DMS153 treated with DMSO at 0.1 percent for 48 hours (cell line): Measurements from ENCODE around the gene TNFRSF9.
"Not testable (repeated sequence)": the region's sequence is repeated elsewhere in the genome, so short reads cannot be mapped to it uniquely, and the experiment has no call there.

ENCODE experiments used
- DNase-seq: peaks from one replicate; lab custom pipeline; 2025; ENCODE audit not compliant: unreplicated experiment; lab: John Stamatoyannopoulos, UW

Gene TNFRSF9

DNA sequence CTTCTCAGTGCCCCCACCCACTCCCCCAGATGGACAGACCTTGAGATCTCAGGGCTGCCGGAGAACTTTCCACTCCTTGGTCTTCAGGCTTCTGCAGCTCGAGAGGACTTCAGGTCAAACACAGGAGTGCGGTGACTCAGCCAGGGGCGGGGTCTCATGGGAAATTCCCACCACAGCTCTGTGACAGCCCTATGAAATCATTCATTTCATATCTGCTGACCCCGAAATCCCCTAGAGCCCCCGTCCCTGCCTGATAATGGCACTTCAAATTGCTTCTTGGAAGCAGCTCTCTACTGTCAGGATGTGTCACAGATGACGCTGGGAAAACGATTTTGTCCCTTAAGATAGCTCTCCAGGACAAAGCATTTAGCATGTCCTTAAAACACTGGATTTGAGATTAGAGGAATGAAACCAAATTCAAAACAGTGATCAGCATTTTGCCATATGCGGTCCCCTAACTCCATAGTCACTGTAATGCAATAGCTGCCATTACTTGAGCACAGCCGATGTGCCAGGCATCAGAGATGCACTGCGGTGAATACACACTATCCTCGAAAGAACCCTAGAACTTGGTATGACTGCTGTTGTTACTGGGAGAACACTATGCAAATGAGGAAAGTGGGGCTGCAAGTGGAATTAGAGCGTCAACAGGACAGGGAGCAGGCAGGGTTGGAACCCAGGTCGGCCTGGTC is at the start of gene TNFRSF9:
Gene TNFRSF9 (minus strand): TSS at position 95 of the 692 bp plus-strand sequence. CDS start 845 bp downstream, outside the sequence.
- DNase-seq, result no peak

DNA sequence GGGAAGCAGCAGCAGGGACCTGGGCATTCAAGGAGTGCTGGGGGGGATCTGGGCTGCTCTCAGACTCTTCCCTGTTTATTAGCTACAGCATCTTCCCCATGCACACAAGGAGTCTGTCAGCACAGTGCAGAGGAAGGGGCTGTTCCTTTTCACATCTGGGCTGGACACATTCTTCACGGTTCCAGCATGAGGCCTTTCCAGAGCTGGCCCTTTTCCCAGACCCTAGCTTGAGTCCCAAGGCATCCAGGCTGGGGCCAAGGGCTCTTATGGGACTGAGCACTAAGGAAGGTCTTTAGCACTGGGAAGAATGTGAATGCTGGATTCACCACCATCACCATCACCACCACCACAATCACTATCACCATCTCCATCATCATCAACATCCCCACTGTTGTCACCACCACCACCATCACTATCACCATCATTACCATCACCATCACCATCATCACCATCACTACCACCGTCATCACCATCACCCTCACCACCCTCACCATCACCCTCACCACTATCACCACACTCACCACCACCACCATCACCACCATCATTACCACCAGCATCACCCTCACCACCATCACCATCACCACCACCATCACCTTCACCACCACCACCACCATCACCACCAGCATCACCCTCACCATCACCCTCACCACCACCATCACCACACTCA is 49.3 kb upstream of the TNFRSF9 start:
- DNase-seq, result no peak

DNA sequence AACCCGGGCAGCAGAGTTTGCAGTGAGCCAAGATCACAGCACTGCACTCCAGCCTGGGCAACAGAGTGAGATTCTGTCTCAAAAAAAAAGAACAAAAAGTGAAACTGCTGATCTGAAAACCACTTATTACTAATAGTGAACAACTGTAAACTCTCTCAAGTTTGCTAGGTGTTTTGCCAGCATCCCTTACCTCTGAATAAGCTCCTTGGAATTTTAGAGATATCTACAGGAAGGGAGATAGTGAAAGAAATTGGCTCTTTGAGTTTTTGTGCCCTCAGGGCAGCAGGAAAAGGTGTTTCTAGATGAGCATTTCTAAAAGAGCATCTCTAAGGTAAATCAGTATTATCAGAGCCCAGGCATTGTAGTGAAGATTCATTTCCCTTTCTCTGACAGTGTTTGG is 47.9 kb upstream of the TNFRSF9 start:
- no peak for DNase-seq

DNA sequence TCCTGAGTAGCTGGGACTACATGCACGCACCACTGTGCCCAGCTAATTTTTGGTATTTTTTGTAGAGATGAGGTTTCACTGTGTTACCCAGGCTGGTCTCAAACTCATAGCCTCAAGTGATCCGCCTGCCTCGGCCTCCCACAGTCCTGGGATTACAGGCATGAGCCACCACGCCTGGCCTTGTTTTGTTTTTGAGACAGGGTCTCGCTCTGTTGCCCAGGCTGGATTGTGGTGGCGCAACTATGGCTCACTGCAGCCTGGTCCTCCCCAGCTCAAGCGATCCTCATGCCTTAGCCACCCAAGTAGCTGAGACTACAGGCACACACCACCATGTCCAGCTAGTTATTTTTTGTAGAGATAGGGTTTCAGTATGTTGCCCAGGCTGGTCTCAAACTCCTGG is 46.9 kb upstream of the TNFRSF9 start:
- DNase-seq, result no peak

DNA sequence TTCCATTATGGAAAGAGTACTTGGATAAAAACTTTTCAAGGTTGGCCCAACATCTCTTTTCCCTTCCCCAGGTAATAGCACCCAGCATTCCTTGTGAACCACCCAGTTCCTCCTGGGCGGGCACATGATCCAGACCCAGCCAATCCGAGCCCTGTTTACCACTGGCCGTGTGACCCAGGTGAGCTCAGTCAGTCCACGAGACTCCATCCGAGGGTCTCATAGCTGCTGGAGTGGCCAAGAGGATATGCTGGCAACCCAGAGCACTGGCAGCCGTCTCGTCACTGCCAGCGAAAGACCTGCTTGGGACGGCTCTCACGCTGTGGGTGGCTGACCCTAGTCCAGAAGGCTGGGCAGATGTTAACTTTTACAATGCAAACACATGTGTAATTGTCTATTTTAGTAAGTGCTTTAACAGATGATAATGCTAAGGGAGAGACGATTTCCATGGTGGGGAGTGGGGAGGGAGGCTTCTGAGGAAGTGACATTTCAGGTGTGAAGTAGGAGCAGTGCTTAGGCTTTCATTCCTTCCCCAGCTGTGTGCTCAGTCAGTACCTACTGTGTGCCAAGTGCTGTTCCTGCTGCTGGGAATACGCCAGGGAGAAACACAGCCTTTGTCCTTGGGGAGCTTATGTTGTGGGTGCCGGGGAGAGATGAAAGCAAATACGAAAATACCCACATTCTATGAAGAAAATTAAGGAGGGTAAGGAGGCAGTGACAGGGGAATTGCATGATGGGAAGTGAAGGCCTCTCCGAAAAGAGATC is 45.4 kb upstream of the TNFRSF9 start:
- no peak for DNase-seq

DNA sequence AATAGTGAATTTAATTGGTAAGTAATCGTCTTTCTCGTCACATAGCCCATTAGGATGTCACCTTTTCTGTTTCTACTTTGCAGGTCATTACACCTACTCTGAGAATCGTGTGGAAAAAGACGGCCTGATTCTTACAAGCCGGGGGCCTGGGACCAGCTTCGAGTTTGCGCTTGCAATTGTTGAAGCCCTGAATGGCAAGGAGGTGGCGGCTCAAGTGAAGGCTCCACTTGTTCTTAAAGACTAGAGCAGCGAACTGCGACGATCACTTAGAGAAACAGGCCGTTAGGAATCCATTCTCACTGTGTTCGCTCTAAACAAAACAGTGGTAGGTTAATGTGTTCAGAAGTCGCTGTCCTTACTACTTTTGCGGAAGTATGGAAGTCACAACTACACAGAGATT is 44.2 kb upstream of the TNFRSF9 start:
- no peak for DNase-seq

DNA sequence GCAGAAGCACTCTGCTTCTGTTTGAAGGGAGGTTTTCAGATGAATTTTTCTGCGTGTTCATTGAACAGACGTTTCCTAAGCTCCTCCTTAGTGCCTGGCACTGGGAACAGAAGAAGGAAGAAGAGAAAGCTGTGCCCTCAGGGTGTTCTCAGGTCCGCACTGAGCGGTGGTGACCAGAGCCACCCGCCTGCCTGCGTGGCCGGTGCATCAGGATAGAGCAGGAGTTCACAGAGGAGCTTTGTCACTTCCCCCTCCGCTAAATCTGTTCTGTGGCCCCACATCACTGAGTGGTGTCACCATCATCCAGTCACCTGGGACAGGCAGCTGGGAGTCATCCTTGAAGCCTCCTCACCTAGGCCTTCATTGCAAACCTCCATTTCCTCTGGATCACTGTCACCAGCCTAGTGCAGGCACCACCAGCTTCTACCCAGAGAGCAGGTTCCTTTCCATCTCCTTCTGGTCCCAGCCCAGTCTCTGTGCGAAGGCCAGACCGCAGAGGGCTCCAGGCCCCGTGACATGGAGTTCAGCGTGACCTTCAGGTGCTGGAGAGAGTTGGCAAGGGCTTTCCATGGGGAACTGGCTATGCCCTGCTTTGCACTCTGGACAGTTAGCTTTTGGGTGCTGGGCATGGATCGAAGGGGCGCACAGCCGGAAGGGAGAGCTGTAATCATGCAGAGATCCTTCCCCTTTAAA is 42.6 kb upstream of the TNFRSF9 start:
- DNase-seq, result no peak

DNA sequence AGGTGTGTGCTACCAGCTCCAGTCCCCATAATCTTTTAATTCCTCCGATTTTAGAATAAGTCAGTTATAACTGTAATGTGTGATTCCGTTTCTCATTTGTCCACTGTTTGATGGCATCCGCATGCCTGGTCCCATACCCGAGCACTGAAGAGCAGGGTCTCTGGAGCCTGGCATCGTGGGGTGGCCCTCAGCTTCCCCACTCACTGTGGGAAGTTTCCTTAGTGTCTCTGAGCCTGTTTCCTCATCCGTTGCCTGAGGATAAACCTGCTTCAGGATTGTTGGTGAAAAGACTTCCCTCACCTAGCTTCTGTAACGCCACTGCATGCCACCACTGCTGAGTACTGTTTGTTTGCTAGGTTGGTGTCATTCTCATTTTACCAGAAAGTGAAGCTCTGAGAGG is 40.3 kb upstream of the TNFRSF9 start:
- DNase-seq, result no peak

DNA sequence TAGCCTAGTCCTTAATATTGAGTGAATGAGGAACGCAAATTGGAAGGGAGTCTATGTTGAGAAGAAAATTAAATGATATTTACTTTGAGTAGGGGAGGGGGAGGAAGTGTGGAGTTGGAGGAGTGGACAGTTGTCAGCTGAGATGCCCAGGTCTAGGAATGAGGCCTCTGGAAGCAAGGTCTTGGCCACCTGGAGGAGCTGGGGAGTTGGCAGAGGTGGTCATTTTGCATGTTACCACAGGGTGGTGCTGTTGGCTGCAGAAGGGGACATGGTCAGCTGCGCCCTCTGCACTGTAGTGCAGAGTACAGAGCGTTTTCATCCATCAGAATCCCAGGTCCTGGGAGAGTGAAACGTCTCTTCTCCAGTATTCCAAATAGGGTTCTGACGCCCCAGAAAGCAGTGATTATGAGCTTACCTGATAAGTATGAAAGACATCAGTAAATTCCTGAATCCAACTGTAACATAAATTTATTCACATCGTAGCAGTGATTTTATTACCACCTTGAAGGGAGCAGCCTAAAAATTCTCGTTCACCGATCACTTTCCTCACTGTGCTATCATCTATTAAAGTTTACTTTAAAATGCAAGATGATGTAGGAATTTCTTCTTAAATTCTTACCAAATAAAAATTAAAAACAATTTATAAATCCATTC is 34.7 kb upstream of the TNFRSF9 start:
- DNase-seq, result peak; percentile 94

DNA sequence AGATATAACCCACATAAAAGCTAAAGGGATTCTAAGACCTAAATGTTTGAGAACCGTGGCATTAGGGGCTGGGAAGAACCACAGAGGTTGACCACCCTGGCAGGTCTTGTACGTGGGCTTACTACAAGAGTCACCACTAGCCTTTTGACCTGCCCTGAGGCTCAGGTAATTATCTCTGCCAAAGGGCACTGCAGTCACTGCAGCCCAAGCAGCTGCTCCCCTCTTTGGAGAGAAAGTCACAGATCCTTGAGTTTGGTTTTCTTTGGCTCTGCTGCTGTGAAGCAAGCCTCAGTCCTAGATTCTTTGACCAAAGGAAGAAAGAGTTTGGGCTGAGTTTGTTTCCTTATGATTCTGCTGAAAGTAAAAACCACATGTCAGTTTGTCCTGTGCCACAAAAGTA is 32.4 kb upstream of the TNFRSF9 start:
- no peak for DNase-seq

DNA sequence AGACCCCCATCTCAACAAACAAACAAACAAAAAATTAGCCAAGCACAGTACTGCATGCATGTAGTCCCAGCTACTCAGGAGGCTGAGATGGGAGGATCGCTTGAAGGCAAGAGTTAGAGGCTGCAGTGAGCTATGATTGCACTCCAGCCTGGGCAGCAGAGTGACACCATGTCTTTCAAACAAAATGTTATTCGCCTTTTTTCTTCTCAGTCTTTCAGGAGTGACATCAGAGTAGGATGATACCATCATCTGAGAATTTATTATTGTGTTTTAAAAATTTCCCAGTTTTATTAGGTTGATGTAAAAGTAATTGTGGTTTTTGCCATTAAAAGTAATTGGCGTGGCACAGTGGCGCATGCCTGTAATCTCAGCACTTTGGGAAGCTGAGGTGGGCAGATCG is 31.6 kb upstream of the TNFRSF9 start:
- DNase-seq, result no peak

DNA sequence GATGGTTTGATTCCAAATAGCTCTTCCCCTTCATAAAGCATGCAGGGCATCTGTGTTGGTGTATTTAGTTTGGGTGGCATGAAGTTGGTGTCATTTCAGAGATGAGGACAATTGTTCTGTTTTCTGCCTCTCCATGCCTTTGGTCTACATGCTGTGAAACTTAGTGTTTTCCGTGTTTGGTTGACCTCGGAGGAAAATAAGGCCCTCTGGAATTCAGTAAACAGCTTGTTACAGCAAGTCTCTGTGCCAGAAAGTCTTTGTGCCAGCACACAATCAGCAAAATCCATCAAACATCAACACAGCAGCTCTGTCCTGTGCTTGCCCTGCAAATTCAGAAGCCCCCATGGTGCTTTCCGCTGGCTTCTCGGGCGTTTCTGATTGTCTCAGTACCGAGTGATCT is 30.4 kb upstream of the TNFRSF9 start:
- no peak for DNase-seq

DNA sequence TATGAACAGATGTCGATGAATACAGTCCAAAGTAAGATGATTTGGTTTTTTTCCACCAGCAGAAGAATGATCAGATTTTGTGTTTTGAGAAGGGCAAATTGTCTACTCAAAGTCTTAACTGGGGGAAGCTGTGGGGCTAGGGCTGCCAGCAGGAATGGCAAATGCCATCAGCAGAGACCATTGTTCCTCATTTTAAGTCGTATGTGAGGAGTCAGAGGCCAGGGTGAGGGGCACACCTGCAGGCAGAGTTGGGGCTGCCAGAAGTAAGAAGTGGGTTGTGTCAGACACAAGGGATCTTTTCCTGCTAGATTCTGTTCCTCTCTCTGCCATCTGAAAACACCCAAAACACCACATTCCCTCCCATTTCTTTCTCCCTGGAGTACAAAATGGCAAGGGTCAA is 29.6 kb upstream of the TNFRSF9 start:
- DNase-seq, result no peak

DNA sequence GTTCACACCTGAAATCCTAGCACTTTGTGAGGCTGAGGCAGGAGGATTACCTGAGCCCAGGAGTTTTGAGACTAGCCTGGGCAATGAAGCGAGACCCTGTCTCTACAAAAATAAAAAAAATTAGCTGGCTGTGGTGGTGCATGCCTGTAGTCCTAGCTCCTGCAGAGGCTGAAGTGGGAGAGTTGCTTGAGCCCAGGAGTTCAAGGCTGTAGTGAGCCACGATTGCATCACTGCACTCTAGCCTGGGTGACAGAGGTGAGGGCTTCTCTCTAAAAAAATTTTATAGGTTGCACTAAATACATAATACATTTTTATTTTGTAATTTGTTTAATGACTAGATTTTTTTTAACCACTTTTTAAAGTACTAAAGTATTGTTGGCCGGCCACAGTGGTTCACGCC is 27.0 kb upstream of the TNFRSF9 start:
- DNase-seq, result no peak

DNA sequence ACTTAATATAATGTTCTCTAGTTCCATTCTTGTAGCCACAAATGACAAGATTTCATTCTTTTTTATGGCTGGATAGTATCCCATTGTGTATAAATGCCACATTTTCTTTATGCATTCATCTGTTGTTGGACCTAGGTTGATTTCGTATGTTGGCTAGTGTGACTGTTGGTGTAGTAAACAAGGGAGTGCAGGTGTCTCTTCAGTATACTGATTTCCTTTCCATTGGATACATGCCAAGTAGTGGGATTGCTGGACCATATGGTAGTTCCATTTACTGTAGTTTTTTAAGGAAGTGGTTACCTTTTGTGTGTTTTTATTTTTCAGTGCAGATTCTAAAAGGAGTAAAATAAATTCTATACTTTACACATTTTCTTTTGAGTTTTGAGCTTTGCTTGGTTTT is 26.6 kb upstream of the TNFRSF9 start:
- DNase-seq, result peak; percentile 29

DNA sequence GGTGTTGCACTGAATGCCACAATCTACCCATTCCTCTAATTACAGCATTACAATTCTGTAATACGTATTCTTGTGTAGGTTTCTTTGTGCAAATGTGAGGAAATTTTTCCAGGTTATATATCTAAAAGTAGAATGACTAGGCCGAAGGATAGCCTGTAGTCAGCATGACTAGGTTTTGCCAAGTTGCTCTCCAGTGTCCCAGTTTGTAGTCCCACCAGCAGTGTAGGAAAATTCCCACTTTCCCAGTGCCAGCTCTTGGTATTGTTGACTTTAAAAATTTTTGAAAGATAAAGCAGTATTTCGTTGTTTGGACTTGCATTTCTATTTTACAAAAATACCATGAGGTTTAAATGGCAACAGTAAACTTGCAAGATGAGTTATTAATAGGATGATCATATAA is 23.8 kb upstream of the TNFRSF9 start:
- DNase-seq, result no peak

DNA sequence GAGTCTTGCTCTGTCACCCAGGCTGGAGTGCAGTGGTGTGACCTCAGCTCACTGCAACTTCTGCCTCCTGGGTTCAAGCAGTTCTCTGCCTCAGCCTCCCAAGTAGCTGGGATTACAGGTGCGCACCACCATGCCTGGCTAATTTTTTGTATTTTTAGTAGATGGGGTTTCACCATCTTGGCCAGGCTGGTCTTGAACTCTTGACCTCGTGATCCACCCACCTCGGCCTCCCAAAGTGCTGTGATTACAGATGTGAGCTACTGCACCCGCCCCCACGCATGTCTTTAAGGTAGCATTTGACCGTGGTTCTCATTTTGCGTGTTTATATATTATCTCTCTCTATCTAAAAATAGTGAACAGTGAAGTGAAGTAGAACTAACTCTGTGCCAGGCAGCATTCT is 23.2 kb upstream of the TNFRSF9 start:
- not testable (repeated sequence) for DNase-seq

DNA sequence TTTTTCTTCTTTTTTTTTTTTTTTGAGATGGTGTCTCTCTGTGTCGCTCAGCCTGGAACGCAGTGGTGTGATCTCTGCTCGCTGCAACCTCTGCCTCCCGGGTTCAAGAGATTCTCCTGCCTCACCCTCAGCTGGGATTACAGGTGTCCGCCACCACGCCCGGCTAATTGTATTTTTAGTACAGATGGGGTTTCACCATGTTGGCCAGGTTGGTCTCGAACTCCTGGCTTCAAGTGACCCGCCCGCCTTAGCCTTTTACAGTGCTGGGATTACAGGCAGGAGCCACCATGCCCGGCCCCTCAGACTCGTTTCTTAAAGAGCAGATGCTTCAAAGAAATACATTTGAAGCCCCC is 22.7 kb upstream of the TNFRSF9 start:
- not testable (repeated sequence) for DNase-seq

DNA sequence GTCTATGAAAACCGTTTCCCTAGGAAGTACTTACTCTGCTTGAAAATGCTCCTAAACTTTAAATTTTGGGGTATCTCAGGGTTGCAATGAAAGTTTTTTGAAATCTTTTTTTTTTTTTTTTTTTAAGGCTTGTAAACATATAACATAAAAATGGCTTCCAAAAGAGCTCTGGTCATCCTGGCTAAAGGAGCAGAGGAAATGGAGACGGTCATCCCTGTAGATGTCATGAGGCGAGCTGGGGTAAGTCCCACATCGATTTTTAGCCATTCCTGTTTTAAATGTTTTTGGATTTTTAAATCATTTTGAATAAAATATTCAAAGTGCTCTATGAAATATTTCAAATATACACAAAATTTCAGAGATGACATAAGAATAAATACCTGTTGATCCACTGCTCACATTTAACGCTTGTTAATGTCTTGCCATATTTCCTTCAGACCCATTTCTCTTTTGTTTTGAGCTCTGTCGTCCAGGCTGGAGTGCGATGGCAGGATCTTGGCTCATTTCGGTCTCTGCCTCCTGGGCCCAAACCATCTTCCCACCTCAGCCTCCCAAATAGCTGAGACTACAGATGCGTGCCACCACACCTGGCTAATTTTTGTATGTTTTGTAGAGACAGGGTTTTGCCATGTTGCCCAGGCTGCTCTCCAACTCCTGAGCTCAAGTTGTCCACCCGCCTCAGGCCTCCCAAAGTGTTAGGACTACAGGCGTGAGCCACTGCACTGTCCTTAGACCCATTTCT is 22.2 kb upstream of the TNFRSF9 start:
- no peak for DNase-seq

DNA sequence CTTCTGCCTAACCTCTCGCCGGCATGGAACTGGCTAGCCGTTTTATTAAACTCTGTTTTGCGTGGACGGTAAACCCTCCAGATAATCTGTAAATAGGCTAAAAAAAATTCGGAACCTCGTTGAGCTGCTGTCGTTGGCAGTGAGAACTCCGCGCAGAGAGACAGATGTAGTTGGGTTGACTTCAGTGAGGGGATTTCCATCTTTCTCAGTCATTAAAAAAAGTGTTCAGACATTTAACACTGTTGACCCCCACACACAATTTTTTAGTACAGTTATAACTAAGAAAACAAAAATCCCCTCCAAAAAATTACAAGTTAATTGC is 21.3 kb upstream of the TNFRSF9 start:
- DNase-seq, result no peak
